GM18498 (cell line): Measurements from ENCODE around the gene TEKT3.
A peak's percentile ranks its signal among the peaks of the same experiment; 100 is the strongest.

ENCODE experiments used
- ATAC-seq: cut with Tn5 transposase; IDR thresholded peaks from one replicate; pipeline ENCODE4 v1.9.1; 2021; ENCODE audit warnings: mild to moderate bottlenecking, moderate library complexity; ENCODE audit not compliant: unreplicated experiment

The TEKT3 gene

GRCh38 chr17:15267996-15268395, 73.4 kb downstream of the TEKT3 start:
- no peak for ATAC-seq

GRCh38 chr17:15266325-15267125, 74.9 kb downstream of the TEKT3 start:
- no peak for ATAC-seq

- ATAC-seq, result no peak
Observed at GRCh38 chr17:15265131-15265530, 76.3 kb downstream of the TEKT3 start, which contains the start of gene PMP22. PMP22 (minus strand) TSS chr17:15265326; CDS start chr17:15260727, 4,599 bp downstream.

- ATAC-seq, result no peak
Observed at GRCh38 chr17:15264542-15264941, 76.9 kb downstream of the TEKT3 start.

GRCh38 chr17:15263680-15264079, 77.7 kb downstream of the TEKT3 start:
- ATAC-seq, result no peak

- no peak for ATAC-seq
Observed at GRCh38 chr17:15263206-15263579, 78.2 kb downstream of the TEKT3 start.

- no peak for ATAC-seq
Observed at GRCh38 chr17:15262291-15263205, 78.8 kb downstream of the TEKT3 start.

- no peak for ATAC-seq
Observed at GRCh38 chr17:15261802-15262290, 79.6 kb downstream of the TEKT3 start.

- no peak for ATAC-seq
Observed at GRCh38 chr17:15261258-15261801, 80.1 kb downstream of the TEKT3 start.

- peak; percentile 66 for ATAC-seq
Observed at GRCh38 chr17:15260376-15261257, 80.8 kb downstream of the TEKT3 start.

GRCh38 chr17:15257796-15258512, 83.4 kb downstream of the TEKT3 start:
- no peak for ATAC-seq

GRCh38 chr17:15257258-15257788, 84.1 kb downstream of the TEKT3 start:
- peak; percentile 81 for ATAC-seq

GRCh38 chr17:15256689-15257088, 84.7 kb downstream of the TEKT3 start:
- ATAC-seq, result no peak

- ATAC-seq, result no peak
Observed at GRCh38 chr17:15255713-15256454, 85.5 kb downstream of the TEKT3 start.
